Astrocyte (in vitro differentiated cells and primary cell): ENCODE data around the gene RALGAPA2. TPM values are rescaled to one million over a fixed set of nuclear protein-coding genes. Genes with fewer than 3 reads are reported as not detected.

ENCODE experiments used
- DNase-seq: peaks from one replicate; pipeline ENCODE4 v3.0.0-alpha.2; 2010; ENCODE audit warnings: low read depth
- FAIRE-seq: peaks from 2 replicates; lab custom pipeline; 2011; peaks lifted over from hg19 to GRCh38; lab: Jason Lieb, UNC
- H2AFZ ChIP-seq: 2 replicates; pipeline ENCODE4 v1.6.0; 2012; ENCODE audit warnings: low read depth, low read length, inconsistent platforms
- H3K27ac ChIP-seq: 2 replicates; pipeline ENCODE4 v1.5.1; 2011; ENCODE audit warnings: low read depth, low read length, inconsistent platforms
- H3K27me3 ChIP-seq: 2 replicates; pipeline ENCODE4 v1.6.0; 2011; ENCODE audit warnings: low read length, inconsistent platforms; ENCODE audit not compliant: insufficient read depth
- H3K36me3 ChIP-seq: 2 replicates; pipeline ENCODE4 v1.5.1; 2011; ENCODE audit warnings: low read length, inconsistent platforms; ENCODE audit not compliant: insufficient read depth
- H3K4me1 ChIP-seq: 2 replicates; pipeline ENCODE4 v1.5.1; 2011; ENCODE audit warnings: low read length, inconsistent platforms; ENCODE audit not compliant: insufficient read depth
- H3K4me2 ChIP-seq: 2 replicates; pipeline ENCODE4 v1.6.0; 2012; ENCODE audit warnings: low read length, inconsistent platforms
- H3K4me3 ChIP-seq: 2 replicates; pipeline ENCODE4 v1.5.1; 2011; ENCODE audit warnings: low read depth, mild to moderate bottlenecking, low read length, inconsistent platforms; ENCODE audit not compliant: insufficient read depth
- H3K79me2 ChIP-seq: 2 replicates; pipeline ENCODE4 v1.6.0; 2012; ENCODE audit warnings: mild to moderate bottlenecking, low read length, inconsistent platforms; ENCODE audit not compliant: insufficient read depth
- H3K9ac ChIP-seq: 2 replicates; pipeline ENCODE4 v1.6.0; 2012; ENCODE audit warnings: mild to moderate bottlenecking, low read length, inconsistent platforms
- H3K9me3 ChIP-seq: 2 replicates; pipeline ENCODE4 v1.5.1; 2012; ENCODE audit warnings: low read depth, mild to moderate bottlenecking, low read length, inconsistent platforms; ENCODE audit not compliant: insufficient read depth
- H4K20me1 ChIP-seq: 2 replicates; pipeline ENCODE4 v1.6.0; 2012; ENCODE audit warnings: low read length, inconsistent platforms; ENCODE audit not compliant: insufficient read depth
- H3K27ac Mint-ChIP-seq: one replicate; pipeline ENCODE4 v1.8.0; 2021; ENCODE audit warnings: mild to moderate bottlenecking, mixed read lengths; ENCODE audit not compliant: unreplicated experiment
- H3K27me3 Mint-ChIP-seq: one replicate; pipeline ENCODE4 v1.8.0; 2021; ENCODE audit warnings: low read depth, mixed read lengths; ENCODE audit not compliant: unreplicated experiment
- H3K36me3 Mint-ChIP-seq: one replicate; pipeline ENCODE4 v1.8.0; 2021; ENCODE audit warnings: low read depth, mixed read lengths; ENCODE audit not compliant: unreplicated experiment
- H3K4me1 Mint-ChIP-seq: one replicate; pipeline ENCODE4 v1.8.0; 2021; ENCODE audit warnings: low read depth, mixed read lengths; ENCODE audit not compliant: unreplicated experiment
- H3K4me3 Mint-ChIP-seq: one replicate; pipeline ENCODE4 v1.8.0; 2021; ENCODE audit warnings: mild to moderate bottlenecking, moderate library complexity, mixed read lengths; ENCODE audit not compliant: unreplicated experiment
- H3K9me3 Mint-ChIP-seq: one replicate; pipeline ENCODE4 v1.8.0; 2021; ENCODE audit warnings: mild to moderate bottlenecking, mixed read lengths; ENCODE audit not compliant: unreplicated experiment
- CTCF ChIP-seq: IDR thresholded peaks from 2 replicates; pipeline ENCODE4 v1.5.1; 2011; ENCODE audit warnings: low read depth, mild to moderate bottlenecking, inconsistent platforms, low read length, moderate library complexity; ENCODE audit not compliant: insufficient read depth
- EZH2 ChIP-seq: IDR thresholded peaks from 2 replicates; pipeline ENCODE4 v1.6.1; 2012; ENCODE audit warnings: mild to moderate bottlenecking, low read length, inconsistent platforms; ENCODE audit not compliant: insufficient read depth
- total RNA-seq: library from RNA; stranded (reverse); gene quantifications from 2 replicates; pipeline ENCODE4 v1.2.1, GENCODE V29; 2021

Gene RALGAPA2
- total RNA-seq, 1 donor from 2014 or later, result 6.6 TPM

- H4K20me1 ChIP-seq, result no peaks in the 10 kb centered on the region
- H3K36me3 Mint-ChIP-seq, result no peaks in the 10 kb centered on the region
- no peak overlapping the region for H2AFZ ChIP-seq
- no peaks in the 10 kb centered on the region for H3K4me1 ChIP-seq
- no peaks in the 10 kb centered on the region for H3K27me3 ChIP-seq
- no peaks in the 10 kb centered on the region for H3K9me3 ChIP-seq
- no peak overlapping the region for H3K27ac ChIP-seq
- H3K4me3 Mint-ChIP-seq, result no peak overlapping the region
- no peak overlapping the region for H3K9ac ChIP-seq
- H3K4me3 ChIP-seq, result no peak overlapping the region
- H3K36me3 ChIP-seq, result no peaks in the 10 kb centered on the region
- FAIRE-seq (no peak), DNase-seq (no peak)
- no peaks in the 10 kb centered on the region for H3K4me1 Mint-ChIP-seq
- no peak overlapping the region for H3K27ac Mint-ChIP-seq
- H3K4me2 ChIP-seq, result no peak overlapping the region
- H3K27me3 Mint-ChIP-seq, result no peaks in the 10 kb centered on the region
- no peaks in the 10 kb centered on the region for H3K9me3 Mint-ChIP-seq
- no peaks in the 10 kb centered on the region for H3K79me2 ChIP-seq
- TF ChIP-seq CTCF (no peak), EZH2 (no peak)
Measured at GRCh38 chr20:20446425-20447015, 265.9 kb downstream of the RALGAPA2 start.

GRCh38 chr20:20446001-20446400, 266.4 kb downstream of the RALGAPA2 start:
- Histone ChIP-seq H3K9me3 (no peaks in the 10 kb centered on the region), H3K4me1 (no peaks in the 10 kb centered on the region), H3K4me2 (no peak overlapping the region), H3K27ac (no peak overlapping the region), H3K9ac (no peak overlapping the region), H4K20me1 (no peaks in the 10 kb centered on the region), H3K4me3 (no peak overlapping the region), H3K36me3 (no peaks in the 10 kb centered on the region), H2AFZ (no peak overlapping the region), H3K27me3 (no peaks in the 10 kb centered on the region), H3K79me2 (no peaks in the 10 kb centered on the region)
- H3K27ac Mint-ChIP-seq, result no peak overlapping the region
- no peaks in the 10 kb centered on the region for H3K9me3 Mint-ChIP-seq
- TF ChIP-seq EZH2 (no peak), CTCF (no peak)
- H3K36me3 Mint-ChIP-seq, result no peaks in the 10 kb centered on the region
- H3K27me3 Mint-ChIP-seq, result no peaks in the 10 kb centered on the region
- DNase-seq (no peak), FAIRE-seq (no peak)
- H3K4me1 Mint-ChIP-seq, result no peaks in the 10 kb centered on the region
- H3K4me3 Mint-ChIP-seq, result no peak overlapping the region

- H3K4me3 Mint-ChIP-seq, result no peak overlapping the region
- no peaks in the 10 kb centered on the region for H3K4me1 ChIP-seq
- no peak overlapping the region for H3K9ac ChIP-seq
- no peaks in the 10 kb centered on the region for H3K9me3 Mint-ChIP-seq
- no peaks in the 10 kb centered on the region for H3K79me2 ChIP-seq
- no peaks in the 10 kb centered on the region for H4K20me1 ChIP-seq
- H3K36me3 ChIP-seq, result no peaks in the 10 kb centered on the region
- no peak overlapping the region for H3K27ac ChIP-seq
- FAIRE-seq, result no peak
- no peaks in the 10 kb centered on the region for H3K27me3 ChIP-seq
- H3K36me3 Mint-ChIP-seq, result no peaks in the 10 kb centered on the region
- no peaks in the 10 kb centered on the region for H3K4me1 Mint-ChIP-seq
- peak; percentile 14 for DNase-seq
- H3K27me3 Mint-ChIP-seq, result no peaks in the 10 kb centered on the region
- TF ChIP-seq CTCF (no peak), EZH2 (no peak)
- H3K4me2 ChIP-seq, result no peak overlapping the region
- H3K4me3 ChIP-seq, result no peak overlapping the region
- no peaks in the 10 kb centered on the region for H3K9me3 ChIP-seq
- H3K27ac Mint-ChIP-seq, result no peak overlapping the region
- no peak overlapping the region for H2AFZ ChIP-seq
Measured at GRCh38 chr20:20443504-20443903, 268.9 kb downstream of the RALGAPA2 start.
